K562 (cell line): ENCODE results near the gene HOXB5. TPM values are rescaled to one million over a fixed set of nuclear protein-coding genes. Genes with fewer than 3 reads are reported as not detected.
A peak's percentile ranks its signal among the peaks of the same experiment; 100 is the strongest.

Source experiments
- ATAC-seq: fragments of 200-7000 bp; cut with Tn5 transposase; 3 replicates; pipeline ENCODE4 v1.9.1; 2020; ENCODE audit warnings: moderate library complexity
- BruUV-seq: library from RNA; stranded (reverse); fragments of 400-500 nt; replicated peaks from 2 replicates; lab custom pipeline; 2021; lab: Mats Ljungman, UMichigan
- CTCF ChIA-PET: fragments of 300-600 bp; formaldehyde crosslinking; extraction: SDS; loops from one replicate; lab custom pipeline; 2021; ENCODE audit warnings: low intra/inter-chr PET ratio; lab: Yijun Ruan, JAX
- POLR2A ChIA-PET: fragments of 300-600, 350-650 bp; sonication (Branson Sonifier 250); formaldehyde crosslinking; extraction: SDS; loops from one replicate; lab custom pipeline; 2021; ENCODE audit warnings: antibody characterized with exemption, inconsistent platforms; lab: Yijun Ruan, JAX
- DNase-seq, 4 experiments: peaks; one replicate each; pipeline versions ENCODE4 v3.0.0 to v3.0.0-alpha.2; 2011 to 2018; ENCODE audit warnings: low spot score in 3 of 4, mixed read lengths in 3 of 4; ENCODE audit errors: extremely low read depth in 1 of 4
- FAIRE-seq: peaks from 2 replicates; lab custom pipeline; 2011; peaks lifted over from hg19 to GRCh38; lab: Jason Lieb, UNC
- H2AFZ ChIP-seq: 2 replicates; pipeline ENCODE4 v1.6.0; 2011; ENCODE audit warnings: low read depth, low read length, control low read depth, inconsistent platforms
- H3K27ac ChIP-seq: fragments of 200-600 bp; 3 replicates; pipeline ENCODE4 v1.8.0; 2011; ENCODE audit warnings: low read depth, mild to moderate bottlenecking, control low read depth, inconsistent platforms, low read length, moderate library complexity, mixed read lengths; ENCODE audit errors: extremely low read depth
- H3K27me3 ChIP-seq, 2 experiments: fragments of 300-600 bp in 1 of 2; 2 replicates in 1 of 2; 3 replicates in 1 of 2; pipeline versions ENCODE4 v1.6.0 to v1.8.0; 2011; ENCODE audit warnings: inconsistent platforms in 2 of 2, low read length in 2 of 2, mild to moderate bottlenecking in 1 of 2, mixed read lengths in 1 of 2, moderate library complexity in 1 of 2; ENCODE audit not compliant: control insufficient read depth in 2 of 2, insufficient read depth in 2 of 2
- H3K36me3 ChIP-seq: fragments of 300-600 bp; 3 replicates; pipeline ENCODE4 v1.8.0; 2011; ENCODE audit warnings: mild to moderate bottlenecking, low read length, inconsistent platforms; ENCODE audit not compliant: control insufficient read depth, insufficient read depth
- H3K4me1 ChIP-seq, 2 experiments: fragments of 200-600 bp in 1 of 2; replicated peaks in 1 of 2; 2 replicates in 1 of 2; 3 replicates in 1 of 2; pipeline versions ENCODE4 v1.5.1 to v1.8.0; 2011; ENCODE audit warnings: inconsistent platforms in 2 of 2, low read length in 2 of 2, mild to moderate bottlenecking in 1 of 2, mixed read lengths in 1 of 2, moderate library complexity in 1 of 2; ENCODE audit not compliant: control insufficient read depth in 2 of 2, insufficient read depth in 2 of 2
- H3K4me2 ChIP-seq: 2 replicates; pipeline ENCODE4 v1.6.1; 2011; ENCODE audit warnings: low read length, control low read depth, inconsistent platforms, mixed read lengths; ENCODE audit not compliant: insufficient read depth
- H3K4me3 ChIP-seq: fragments of 200-600 bp; sonication (generic), shearing (Covaris generic); 2 replicates; pipeline ENCODE4 v1.5.1; 2016; ENCODE audit warnings: control low read depth, inconsistent platforms
- H3K79me2 ChIP-seq: fragments of 200-600 bp; 3 replicates; pipeline ENCODE4 v1.8.0; 2011; ENCODE audit warnings: low read length, inconsistent platforms; ENCODE audit not compliant: control insufficient read depth, insufficient read depth
- H3K9ac ChIP-seq, 2 experiments: 2 replicates each; pipeline versions ENCODE4 v1.6.0 to v1.6.1; 2011; ENCODE audit warnings: low read depth in 2 of 2, low read length in 2 of 2, control low read depth in 1 of 2, inconsistent platforms in 1 of 2, mild to moderate bottlenecking in 1 of 2, mixed read lengths in 1 of 2; ENCODE audit not compliant: insufficient read depth in 1 of 2
- H3K9me1 ChIP-seq: one replicate; pipeline ENCODE4 v1.6.0; 2011; ENCODE audit warnings: inconsistent platforms, mild to moderate bottlenecking, low read length, moderate library complexity; ENCODE audit not compliant: control insufficient read depth, insufficient read depth
- H3K9me3 ChIP-seq: replicated peaks from 2 replicates; pipeline ENCODE4 v1.5.1; 2011; ENCODE audit warnings: low read depth, low read length, inconsistent platforms; ENCODE audit not compliant: control insufficient read depth, insufficient read depth
- H4K20me1 ChIP-seq: replicated peaks from 2 replicates; pipeline ENCODE4 v1.6.1; 2011; ENCODE audit warnings: low read length, inconsistent platforms, mixed read lengths; ENCODE audit not compliant: control insufficient read depth, insufficient read depth
- CEBPG ChIP-seq, 3 experiments: fragments of 200-800 bp in 1 of 3; sonication (Bioruptor generic) in 1 of 3; sonication (generic) in 1 of 3; formaldehyde crosslinking in 1 of 3; IDR thresholded peaks in 2 of 3; conservative IDR thresholded peaks in 1 of 3; 2 replicates each; pipeline versions ENCODE4 v1.6.1 to v1.8.0; 2016 to 2022; ENCODE audit warnings: missing compliant biosample characterization in 2 of 3, missing genetic modification characterization in 2 of 3, mild to moderate bottlenecking in 1 of 3, missing genetic modification reagents in 1 of 3
- CXXC5 ChIP-seq: fragments of 250-450 bp; sonication (Bioruptor Pico); IDR thresholded peaks from 2 replicates; pipeline ENCODE4 v1.8.0; 2022; ENCODE audit warnings: inconsistent platforms, mild to moderate bottlenecking, moderate library complexity
- POLR2AphosphoS5 ChIP-seq: IDR thresholded peaks from 2 replicates; pipeline ENCODE4 v1.6.1; 2011; ENCODE audit warnings: mild to moderate bottlenecking, low read depth, low read length, moderate library complexity; ENCODE audit not compliant: control insufficient read depth, insufficient read depth
- RAD51 ChIP-seq: fragments of 450-650 bp; IDR thresholded peaks from 2 replicates; pipeline ENCODE4 v1.7.1; 2016; ENCODE audit warnings: low read depth, mild to moderate bottlenecking, borderline replicate concordance
- SAFB ChIP-seq: fragments of 200-400 bp; formaldehyde crosslinking; IDR thresholded peaks from 2 replicates; pipeline ENCODE4 v1.6.1; 2017; ENCODE audit warnings: low read depth, low read length, borderline replicate concordance
- TCF7 ChIP-seq: sonication (generic); IDR thresholded peaks from 2 replicates; pipeline ENCODE4 v1.6.1; 2016; ENCODE audit warnings: antibody characterized with exemption, borderline replicate concordance
- THRB ChIP-seq: fragments of 450-650 bp; formaldehyde crosslinking; conservative IDR thresholded peaks from 2 replicates; pipeline ENCODE4 v1.4.0; 2022; ENCODE audit warnings: mild to moderate bottlenecking, missing genetic modification characterization
- ZNF586 ChIP-seq: fragments of 450-650 bp; formaldehyde crosslinking; conservative IDR thresholded peaks from 2 replicates; pipeline ENCODE4 v1.4.0; 2020; ENCODE audit warnings: mild to moderate bottlenecking, moderate library complexity
- ZNF592 ChIP-seq: fragments of 450-650 bp; IDR thresholded peaks from 2 replicates; pipeline ENCODE4 v1.6.1; 2017; ENCODE audit warnings: antibody characterized with exemption, mild to moderate bottlenecking
- ZNF609 ChIP-seq: sonication (generic); formaldehyde crosslinking; IDR thresholded peaks from 2 replicates; pipeline ENCODE4 v1.8.1; 2023; ENCODE audit warnings: missing genetic modification reagents, mild to moderate bottlenecking, borderline replicate concordance
- in situ Hi-C: fragments of 300-500 bp; cut with MboI; formaldehyde crosslinking; loops from 4 replicates; pipeline ENCODE4 v1.15.0; 2018; ENCODE audit warnings: inconsistent platforms, mixed read lengths
- intact Hi-C: fragments of 100-400 bp; cut with micrococcal nuclease; formaldehyde crosslinking; loops from 2 replicates; pipeline ENCODE4 v1.14.2; 2022
- polyA plus RNA-seq, 8 experiments: library from polyadenylated mRNA; depleted of rRNA in 4 of 8; stranded (reverse) in 5 of 8; unstranded in 3 of 8; fragments of >200 nt; fragmentation: Nextera tagmentation in 2 of 8; fragmentation: Illumina TruSeq in 1 of 8; extraction: Ambion mirVana in 2 of 8; extraction: Trizol in 1 of 8; gene quantifications; 2 replicates each; pipeline versions ENCODE4 v1.2.1 to v1.2.3, GENCODE V29; 2011 to 2014; ENCODE audit warnings: inconsistent platforms in 1 of 8, missing spikeins in 1 of 8
- total RNA-seq, 7 experiments: library from RNA; depleted of rRNA in 6 of 7; stranded (reverse); fragments of >200 nt in 6 of 7; fragmentation: Illumina TruSeq in 2 of 7; extraction: Trizol in 2 of 7; gene quantifications; 2 replicates each; pipeline versions ENCODE4 v1.2.1 to v1.2.3, GENCODE V29; 2011 to 2021; ENCODE audit warnings: low replicate concordance in 1 of 7

HOXB5 gene
- total and polyA plus RNA-seq, 9 of the 15 experiments (the other 6 are each of a cell fraction or from before 2014, with no cell fraction given) = 0.24 to 2.7 (median 0.65) TPM

- no peaks in the 10 kb centered on the region; the same call in 2 of the 3 replicates for H3K36me3 ChIP-seq
- H3K9ac ChIP-seq = peak overlapping the region in 1 of 2 experiments; percentile 27; a peak in 1 of 4 replicates
- peaks cover 9 to 33% of the 10 kb centered on the region in 2 experiments; a peak in 4 of 5 replicates for H3K4me1 ChIP-seq
- H3K27me3 ChIP-seq = no peaks in the 10 kb centered on the region
- DNase-seq (no peak), ATAC-seq (no peak), FAIRE-seq (no peak)
- in situ Hi-C loops (loop anchor here (5.0 kb wide), 1 partner anchor 253 kb away; no protein-coding TSS in a partner anchor), intact Hi-C loops (no loop called here)
- no peaks in the 10 kb centered on the region for H3K9me3 ChIP-seq
- H3K4me3 ChIP-seq = no peak overlapping the region
- no peak overlapping the region for H3K4me2 ChIP-seq
- no TSS peak for BruUV-seq
- no peak overlapping the region for H3K27ac ChIP-seq
- H2AFZ ChIP-seq = no peak overlapping the region
- no peaks in the 10 kb centered on the region for H4K20me1 ChIP-seq
- no peaks in the 10 kb centered on the region for H3K9me1 ChIP-seq
- no peaks in the 10 kb centered on the region for H3K79me2 ChIP-seq
- POLR2A ChIA-PET = interaction anchor here (0.8 to 1.1 kb wide), 3 partner anchors 10 to 255 kb away, joined by 3 to 4 read pairs (median 3); partner anchors contain the start of gene HOXB9
- CTCF ChIA-PET = interaction anchor here (0.9 kb wide), 1 partner anchor 255 kb away, joined by 3 read pairs; no protein-coding TSS in a partner anchor
- TF ChIP-seq THRB (CRISPR knock-in tag) (no peak), ZNF592 (no peak), CEBPG (CRISPR knock-in tag; IDR thresholded peaks at IDR 0.05) (no peak), CEBPG (tag; conservative IDR thresholded peaks at IDR 0.05 in 1 of 2, IDR thresholded peaks at IDR 0.05 in 1 of 2) (no peak), CXXC5 (no peak), TCF7 (no peak), ZNF609 (no peak), SAFB (no peak), RAD51 (no peak), ZNF586 (CRISPR knock-in tag) (no peak), POLR2AphosphoS5 (no peak)
Observed at GRCh38 chr17:48590607-48591161, 2.9 kb downstream of the HOXB5 start.
